Tibial nerve (tissue), 4 donors: ENCODE results near the gene ABLIM2.

Source experiments
- CTCF ChIP-seq, 5 experiments: fragments of 200-600 bp in 3 of 5; fragments of 450-650 bp in 2 of 5; sonication (generic) in 3 of 5; IDR thresholded peaks; one replicate each; pipeline ENCODE4 v1.5.1; 2016 to 2019; ENCODE audit warnings: antibody characterized with exemption in 5 of 5, mild to moderate bottlenecking in 3 of 5, moderate library complexity in 2 of 5
- EP300 ChIP-seq, 2 donors: sonication (generic); formaldehyde crosslinking; IDR thresholded peaks; one replicate each; pipeline ENCODE4 v1.6.1; 2017; ENCODE audit warnings: antibody characterized with exemption in 2 of 2, mild to moderate bottlenecking in 1 of 2
- POLR2A ChIP-seq, 2 donors: fragments of 450-650 bp; IDR thresholded peaks; one replicate each; pipeline ENCODE4 v1.6.1; 2017; ENCODE audit warnings: antibody characterized with exemption in 2 of 2, mild to moderate bottlenecking in 2 of 2, moderate library complexity in 2 of 2

GRCh38 chr4:8191136-8191747 lies 32.6 kb upstream of the ABLIM2 start:
- TF ChIP-seq CTCF (IDR thresholded peaks at IDR 0.05): no peak
- TF ChIP-seq POLR2A (IDR thresholded peaks at IDR 0.05): peak in 1 of 2 donors; percentile 21
- peak; percentile 24 to 79 for TF ChIP-seq EP300 (IDR thresholded peaks at IDR 0.05)
